K562 (cell line): ENCODE data around the gene FN3K. TPM values are rescaled to one million over a fixed set of nuclear protein-coding genes. Genes with fewer than 3 reads are reported as not detected.
A peak's percentile ranks its signal among the peaks of the same experiment; 100 is the strongest.

ENCODE experiments used
- ATAC-seq: fragments of 200-7000 bp; cut with Tn5 transposase; 3 replicates; pipeline ENCODE4 v1.9.1; 2020; ENCODE audit warnings: moderate library complexity
- BruUV-seq: library from RNA; stranded (reverse); fragments of 400-500 nt; replicated peaks from 2 replicates; lab custom pipeline; 2021; lab: Mats Ljungman, UMichigan
- CTCF ChIA-PET: fragments of 300-600 bp; formaldehyde crosslinking; extraction: SDS; loops from one replicate; lab custom pipeline; 2021; ENCODE audit warnings: low intra/inter-chr PET ratio; lab: Yijun Ruan, JAX
- POLR2A ChIA-PET: fragments of 300-600, 350-650 bp; sonication (Branson Sonifier 250); formaldehyde crosslinking; extraction: SDS; loops from one replicate; lab custom pipeline; 2021; ENCODE audit warnings: antibody characterized with exemption, inconsistent platforms; lab: Yijun Ruan, JAX
- DNase-seq, 4 experiments: peaks; one replicate each; pipeline versions ENCODE4 v3.0.0 to v3.0.0-alpha.2; 2011 to 2018; ENCODE audit warnings: low spot score in 3 of 4, mixed read lengths in 3 of 4; ENCODE audit errors: extremely low read depth in 1 of 4
- FAIRE-seq: peaks from 2 replicates; lab custom pipeline; 2011; peaks lifted over from hg19 to GRCh38; lab: Jason Lieb, UNC
- H2AFZ ChIP-seq: 2 replicates; pipeline ENCODE4 v1.6.0; 2011; ENCODE audit warnings: low read depth, low read length, control low read depth, inconsistent platforms
- H3K27ac ChIP-seq: fragments of 200-600 bp; 3 replicates; pipeline ENCODE4 v1.8.0; 2011; ENCODE audit warnings: low read depth, mild to moderate bottlenecking, control low read depth, inconsistent platforms, low read length, moderate library complexity, mixed read lengths; ENCODE audit errors: extremely low read depth
- H3K27me3 ChIP-seq, 2 experiments: fragments of 300-600 bp in 1 of 2; 2 replicates in 1 of 2; 3 replicates in 1 of 2; pipeline versions ENCODE4 v1.6.0 to v1.8.0; 2011; ENCODE audit warnings: inconsistent platforms in 2 of 2, low read length in 2 of 2, mild to moderate bottlenecking in 1 of 2, mixed read lengths in 1 of 2, moderate library complexity in 1 of 2; ENCODE audit not compliant: control insufficient read depth in 2 of 2, insufficient read depth in 2 of 2
- H3K36me3 ChIP-seq: fragments of 300-600 bp; 3 replicates; pipeline ENCODE4 v1.8.0; 2011; ENCODE audit warnings: mild to moderate bottlenecking, low read length, inconsistent platforms; ENCODE audit not compliant: control insufficient read depth, insufficient read depth
- H3K4me1 ChIP-seq, 2 experiments: fragments of 200-600 bp in 1 of 2; replicated peaks in 1 of 2; 2 replicates in 1 of 2; 3 replicates in 1 of 2; pipeline versions ENCODE4 v1.5.1 to v1.8.0; 2011; ENCODE audit warnings: inconsistent platforms in 2 of 2, low read length in 2 of 2, mild to moderate bottlenecking in 1 of 2, mixed read lengths in 1 of 2, moderate library complexity in 1 of 2; ENCODE audit not compliant: control insufficient read depth in 2 of 2, insufficient read depth in 2 of 2
- H3K4me2 ChIP-seq: 2 replicates; pipeline ENCODE4 v1.6.1; 2011; ENCODE audit warnings: low read length, control low read depth, inconsistent platforms, mixed read lengths; ENCODE audit not compliant: insufficient read depth
- H3K4me3 ChIP-seq: fragments of 200-600 bp; sonication (generic), shearing (Covaris generic); 2 replicates; pipeline ENCODE4 v1.5.1; 2016; ENCODE audit warnings: control low read depth, inconsistent platforms
- H3K79me2 ChIP-seq: fragments of 200-600 bp; 3 replicates; pipeline ENCODE4 v1.8.0; 2011; ENCODE audit warnings: low read length, inconsistent platforms; ENCODE audit not compliant: control insufficient read depth, insufficient read depth
- H3K9ac ChIP-seq, 2 experiments: 2 replicates each; pipeline versions ENCODE4 v1.6.0 to v1.6.1; 2011; ENCODE audit warnings: low read depth in 2 of 2, low read length in 2 of 2, control low read depth in 1 of 2, inconsistent platforms in 1 of 2, mild to moderate bottlenecking in 1 of 2, mixed read lengths in 1 of 2; ENCODE audit not compliant: insufficient read depth in 1 of 2
- H3K9me1 ChIP-seq: one replicate; pipeline ENCODE4 v1.6.0; 2011; ENCODE audit warnings: inconsistent platforms, mild to moderate bottlenecking, low read length, moderate library complexity; ENCODE audit not compliant: control insufficient read depth, insufficient read depth
- H3K9me3 ChIP-seq: replicated peaks from 2 replicates; pipeline ENCODE4 v1.5.1; 2011; ENCODE audit warnings: low read depth, low read length, inconsistent platforms; ENCODE audit not compliant: control insufficient read depth, insufficient read depth
- H4K20me1 ChIP-seq: replicated peaks from 2 replicates; pipeline ENCODE4 v1.6.1; 2011; ENCODE audit warnings: low read length, inconsistent platforms, mixed read lengths; ENCODE audit not compliant: control insufficient read depth, insufficient read depth
- FOXA3 ChIP-seq, 2 experiments: fragments of 450-650 bp in 1 of 2; sonication (generic) in 1 of 2; formaldehyde crosslinking; IDR thresholded peaks in 1 of 2; conservative IDR thresholded peaks in 1 of 2; 2 replicates each; pipeline versions ENCODE4 v1.4.0 to v1.8.0; 2020 to 2022; ENCODE audit warnings: mild to moderate bottlenecking in 2 of 2, missing genetic modification reagents in 1 of 2
- GABPA ChIP-seq: fragments of 200-800 bp; sonication (Bioruptor generic); conservative IDR thresholded peaks from 2 replicates; pipeline ENCODE4 v1.6.1; 2016; ENCODE audit warnings: low read depth, missing genetic modification characterization, missing compliant biosample characterization
- KDM2B ChIP-seq: fragments of 250-450 bp; sonication (Bioruptor Pico); IDR thresholded peaks from 2 replicates; pipeline ENCODE4 v1.8.0; 2021; ENCODE audit warnings: mild to moderate bottlenecking, moderate library complexity
- NKRF ChIP-seq: fragments of 450-650 bp; IDR thresholded peaks from 2 replicates; pipeline ENCODE4 v1.6.1; 2016; ENCODE audit warnings: borderline replicate concordance
- PCBP2 ChIP-seq: fragments of 200-400 bp; formaldehyde crosslinking; IDR thresholded peaks from 2 replicates; pipeline ENCODE4 v1.6.1; 2018; ENCODE audit warnings: low read length, low read depth, mild to moderate bottlenecking, moderate library complexity; ENCODE audit not compliant: poor library complexity, severe bottlenecking
- PHTF2 ChIP-seq: fragments of 250-450 bp; sonication (Bioruptor Pico); IDR thresholded peaks from 2 replicates; pipeline ENCODE4 v1.5.0; 2021; ENCODE audit warnings: mild to moderate bottlenecking
- PRPF4 ChIP-seq: fragments of 200-400 bp; formaldehyde crosslinking; IDR thresholded peaks from one replicate; pipeline ENCODE4 v1.6.1; 2017; ENCODE audit warnings: low read length, low read depth, mild to moderate bottlenecking; ENCODE audit not compliant: insufficient read depth, poor library complexity, severe bottlenecking
- PTRF ChIP-seq: fragments of 450-650 bp; IDR thresholded peaks from 2 replicates; pipeline ENCODE4 v1.6.1; 2016; ENCODE audit warnings: mild to moderate bottlenecking, missing genetic modification characterization, missing compliant biosample characterization
- PTTG1 ChIP-seq: fragments of 450-650 bp; IDR thresholded peaks from 2 replicates; pipeline ENCODE4 v1.6.1; 2016; ENCODE audit warnings: low read depth, mild to moderate bottlenecking, missing genetic modification characterization, missing compliant biosample characterization
- PURB ChIP-seq: sonication (generic); formaldehyde crosslinking; IDR thresholded peaks from 2 replicates; pipeline ENCODE4 v1.9.0; 2021; ENCODE audit warnings: low read depth, mild to moderate bottlenecking, missing genetic modification reagents
- SMARCC2 ChIP-seq: fragments of 450-650 bp; IDR thresholded peaks from 2 replicates; pipeline ENCODE4 v1.6.1; 2017; ENCODE audit warnings: antibody characterized with exemption, moderate library complexity, mild to moderate bottlenecking, low read depth
- XRCC3 ChIP-seq: fragments of 450-650 bp; IDR thresholded peaks from 2 replicates; pipeline ENCODE4 v1.6.1; 2017; ENCODE audit warnings: mild to moderate bottlenecking, moderate library complexity
- ZNF143 ChIP-seq: sonication (generic); formaldehyde crosslinking; IDR thresholded peaks from 2 replicates; pipeline ENCODE4 v1.9.0; 2022; ENCODE audit warnings: mild to moderate bottlenecking, missing genetic modification reagents
- ZNF174 ChIP-seq: fragments of 250-450 bp; sonication (Bioruptor Pico); IDR thresholded peaks from 2 replicates; pipeline ENCODE4 v1.4.0; 2020; ENCODE audit warnings: mild to moderate bottlenecking
- ZNF551 ChIP-seq: fragments of 250-450 bp; sonication (Bioruptor Pico); IDR thresholded peaks from 2 replicates; pipeline ENCODE4 v1.5.0; 2021; ENCODE audit warnings: mild to moderate bottlenecking, moderate library complexity
- WGBS: fragments of 100-300 bp; shearing (Covaris generic); methylation state at CpG from one replicate; pipeline ENCODE4 v1.1.6; 2016; ENCODE audit warnings: low coverage, mixed read lengths; ENCODE audit not compliant: insufficient coverage; ENCODE audit errors: missing lambda C conversion rate; 5-methylcytosine and 5-hydroxymethylcytosine counted together
- in situ Hi-C: fragments of 300-500 bp; cut with MboI; formaldehyde crosslinking; loops from 4 replicates; pipeline ENCODE4 v1.15.0; 2018; ENCODE audit warnings: inconsistent platforms, mixed read lengths
- intact Hi-C: fragments of 100-400 bp; cut with micrococcal nuclease; formaldehyde crosslinking; loops from 2 replicates; pipeline ENCODE4 v1.14.2; 2022
- polyA plus RNA-seq, 8 experiments: library from polyadenylated mRNA; depleted of rRNA in 4 of 8; stranded (reverse) in 5 of 8; unstranded in 3 of 8; fragments of >200 nt; fragmentation: Nextera tagmentation in 2 of 8; fragmentation: Illumina TruSeq in 1 of 8; extraction: Ambion mirVana in 2 of 8; extraction: Trizol in 1 of 8; gene quantifications; 2 replicates each; pipeline versions ENCODE4 v1.2.1 to v1.2.3, GENCODE V29; 2011 to 2014; ENCODE audit warnings: inconsistent platforms in 1 of 8, missing spikeins in 1 of 8
- total RNA-seq, 7 experiments: library from RNA; depleted of rRNA in 6 of 7; stranded (reverse); fragments of >200 nt in 6 of 7; fragmentation: Illumina TruSeq in 2 of 7; extraction: Trizol in 2 of 7; gene quantifications; 2 replicates each; pipeline versions ENCODE4 v1.2.1 to v1.2.3, GENCODE V29; 2011 to 2021; ENCODE audit warnings: low replicate concordance in 1 of 7

FN3K gene
- total and polyA plus RNA-seq, 9 of the 15 experiments (the other 6 are each of a cell fraction or from before 2014, with no cell fraction given) = 0.08 to 22.7 (median 3.8) TPM

GRCh38 chr17:82697808-82698064 lies 37.7 kb upstream of the FN3K start:
- H3K27me3 ChIP-seq = peaks cover 0 to 6% of the 10 kb centered on the region in 2 experiments; a peak in 2 of 5 replicates
- no TSS peak for BruUV-seq
- in situ Hi-C loops = no loop called here
- no peaks in the 10 kb centered on the region for H3K79me2 ChIP-seq
- H2AFZ ChIP-seq = no peak overlapping the region
- no peak for TF ChIP-seq PTTG1 (tag)
- TF ChIP-seq PURB (CRISPR knock-in tag) = no peak
- no peak for TF ChIP-seq GABPA
- TF ChIP-seq ZNF143 (CRISPR knock-in tag) = no peak
- no peak for TF ChIP-seq PTRF (tag)
- no peak for TF ChIP-seq ZNF174 (CRISPR knock-in tag)
- no peak for TF ChIP-seq NKRF
- no peak for TF ChIP-seq PRPF4
- no peak for TF ChIP-seq ZNF551 (CRISPR knock-in tag)
- TF ChIP-seq PCBP2 = no peak
- no peak for TF ChIP-seq FOXA3 (CRISPR knock-in tag; conservative IDR thresholded peaks at IDR 0.05 in 1 of 2, IDR thresholded peaks at IDR 0.05 in 1 of 2)
- TF ChIP-seq PHTF2 (CRISPR knock-in tag) = no peak
- TF ChIP-seq SMARCC2 = no peak
- no peak for TF ChIP-seq XRCC3
- no peak for TF ChIP-seq KDM2B (CRISPR knock-in tag)
- peak overlapping the region; percentile 53 for H3K4me3 ChIP-seq
- POLR2A ChIA-PET = no interaction called here
- peak overlapping the region in 1 of 2 experiments; percentile 71; a peak in 2 of 4 replicates for H3K9ac ChIP-seq
- 10% methylated on average over 8 of the region's 32 CpGs for WGBS
- ATAC-seq (no peak), FAIRE-seq (no peak), DNase-seq (no peak)
- no peaks in the 10 kb centered on the region for H3K9me1 ChIP-seq
- CTCF ChIA-PET = no interaction called here
- H4K20me1 ChIP-seq = 0 out of 2 replicates have a peak, but pooled peaks cover 2% of the 10 kb centered on the region
- H3K27ac ChIP-seq = no peak overlapping the region
- H3K36me3 ChIP-seq = no peaks in the 10 kb centered on the region
- no peak overlapping the region for H3K4me2 ChIP-seq
- intact Hi-C loops = no loop called here
- peaks cover 0 to 36% of the 10 kb centered on the region in 2 experiments; a peak in 3 of 5 replicates for H3K4me1 ChIP-seq
- H3K9me3 ChIP-seq = peaks cover 8% of the 10 kb centered on the region
